COLO668 (cell line): ENCODE results near the gene JMJD7.

Source experiments
- DNase-seq: peaks from one replicate; lab custom pipeline; 2025; ENCODE audit not compliant: unreplicated experiment; lab: John Stamatoyannopoulos, UW

JMJD7 gene

DNA sequence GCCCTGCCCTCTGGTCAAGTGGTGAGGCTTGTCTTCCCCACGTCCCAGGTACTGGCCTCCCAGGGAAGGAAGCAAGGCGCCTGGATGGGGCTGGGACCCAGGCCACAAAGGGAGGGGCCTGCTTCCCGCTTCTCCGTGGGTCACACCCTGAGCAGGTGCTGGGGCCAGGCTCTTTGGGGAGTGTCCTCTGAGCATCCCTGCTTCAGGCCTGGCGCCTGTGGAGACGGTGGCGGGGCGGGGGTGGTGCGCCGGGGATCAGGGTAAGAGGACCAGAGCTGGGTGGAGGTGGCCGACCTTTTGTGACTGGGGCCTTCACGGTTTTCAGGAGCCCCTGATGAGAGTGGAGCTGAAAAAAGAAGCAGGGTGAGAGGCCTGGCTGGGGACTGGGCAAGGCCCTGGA, 14.3 kb downstream of the JMJD7 start:
- DNase-seq = peak; percentile 41

DNA sequence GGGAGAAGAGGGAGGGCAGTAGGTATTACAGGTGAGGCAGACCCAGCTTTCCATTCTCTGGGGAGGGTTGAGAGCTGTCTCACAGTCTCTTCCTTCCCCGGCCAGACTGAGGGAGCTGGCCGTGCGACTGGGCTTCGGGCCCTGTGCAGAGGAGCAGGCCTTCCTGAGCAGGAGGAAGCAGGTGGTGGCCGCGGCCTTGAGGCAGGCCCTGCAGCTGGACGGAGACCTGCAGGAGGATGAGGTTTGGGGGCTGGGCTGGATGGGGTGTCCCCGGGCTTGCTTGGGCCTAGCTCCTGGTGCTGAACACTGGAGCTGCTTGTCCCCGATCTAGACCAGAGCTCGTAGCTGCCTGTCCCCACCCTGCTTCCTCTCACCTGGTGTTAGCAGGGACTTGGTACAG, 15.7 kb downstream of the JMJD7 start:
- no peak for DNase-seq

DNA sequence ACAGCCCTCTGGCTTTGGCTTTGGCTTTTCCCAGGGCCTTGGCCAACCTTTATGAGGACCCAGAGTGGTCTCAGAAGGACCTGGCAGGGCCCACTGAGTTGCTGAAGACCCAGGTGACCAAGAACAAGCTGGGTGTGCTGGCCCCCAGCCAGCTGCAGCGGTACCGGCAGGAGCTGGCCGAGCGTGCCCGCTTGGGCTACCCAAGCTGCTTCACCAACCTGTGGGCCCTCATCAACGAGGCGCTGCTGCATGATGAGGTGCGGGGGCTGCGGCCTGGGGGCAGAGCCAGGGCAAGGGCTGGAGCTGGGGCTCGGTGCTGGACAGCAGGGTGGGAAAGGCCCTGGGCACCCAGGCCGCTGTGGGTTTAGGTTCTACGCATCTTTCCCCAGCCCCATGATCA, 16.9 kb downstream of the JMJD7 start:
- DNase-seq = no peak

DNA sequence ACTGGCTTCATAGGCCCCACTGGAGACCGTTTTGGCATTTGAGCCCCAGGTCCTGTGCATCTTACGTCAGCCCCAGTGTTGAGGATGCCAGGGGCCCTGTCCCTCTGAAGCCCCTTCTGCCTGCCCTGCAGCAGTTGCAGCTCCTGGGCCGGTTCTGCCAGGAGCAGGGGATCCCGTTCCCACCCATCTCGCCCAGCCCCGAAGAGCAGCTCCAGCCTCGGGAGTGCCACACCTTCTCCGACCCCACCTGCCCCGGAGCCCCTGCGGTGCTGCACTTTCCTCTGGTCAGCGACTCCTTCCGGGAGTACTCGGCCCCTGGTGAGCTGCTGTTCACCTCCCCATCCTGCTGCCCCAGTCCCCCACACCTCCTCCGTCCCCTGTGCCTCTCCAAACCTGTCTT, 19.3 kb downstream of the JMJD7 start:
- no peak for DNase-seq

DNA sequence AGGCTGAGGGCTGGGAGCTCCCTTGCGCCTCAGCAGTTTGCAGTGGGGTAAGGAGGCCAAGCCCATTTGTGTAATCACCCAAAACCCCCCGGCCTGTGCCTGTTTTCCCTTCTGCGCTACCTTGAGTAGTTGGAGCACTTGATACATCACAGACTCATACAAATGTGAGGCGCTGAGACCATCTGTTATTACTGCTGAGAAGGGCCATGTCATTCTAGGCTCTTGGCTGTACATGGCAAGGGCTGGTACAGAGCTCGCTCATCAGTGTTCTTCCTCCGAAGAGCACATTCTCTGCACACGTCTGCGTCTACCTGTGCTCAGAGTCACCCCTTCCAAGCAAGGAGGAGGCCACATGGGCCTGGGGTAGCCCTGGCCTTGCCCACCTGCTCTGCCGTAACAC, 20.1 kb downstream of the JMJD7 start:
- DNase-seq = no peak

DNA sequence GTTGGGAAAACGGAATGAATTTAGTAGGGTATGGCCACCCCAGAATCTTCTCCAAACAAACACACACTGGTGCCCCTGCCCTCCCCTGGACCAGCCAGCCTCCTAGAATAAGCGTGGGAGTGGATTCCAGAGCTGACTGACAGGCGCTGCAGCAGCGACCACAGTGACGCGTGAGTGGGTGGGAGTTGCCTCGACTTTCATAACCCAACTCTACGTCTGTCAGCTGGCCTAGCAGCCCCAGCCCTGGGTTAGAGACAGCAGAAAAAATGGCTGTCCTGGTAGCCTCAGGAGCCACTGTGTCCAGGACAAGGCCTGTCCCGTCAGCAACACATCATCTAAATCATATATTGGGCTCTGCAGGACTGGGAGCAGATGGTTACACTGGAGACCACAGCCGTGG, 20.7 kb downstream of the JMJD7 start:
- no peak for DNase-seq

DNA sequence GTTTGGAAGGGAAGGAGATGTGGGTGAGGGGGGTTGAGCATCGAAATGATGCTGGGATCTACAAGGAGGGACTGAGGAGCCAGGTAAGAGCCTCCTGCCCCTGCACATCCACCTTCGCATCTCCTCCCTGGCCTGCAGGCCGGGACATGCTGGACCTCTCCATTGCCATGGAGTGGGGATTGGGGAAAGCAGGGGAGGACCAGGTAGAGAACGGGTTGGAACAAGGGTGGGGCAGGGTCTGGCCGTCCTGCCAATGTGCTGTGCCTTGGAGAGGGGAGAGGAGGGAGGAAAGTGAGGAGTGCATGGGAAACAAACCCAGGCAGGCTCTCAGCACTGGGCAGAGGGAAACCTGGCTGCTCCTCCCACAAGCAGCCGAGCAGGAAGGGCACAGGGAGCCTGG, 21.3 kb downstream of the JMJD7 start:
- DNase-seq = no peak

DNA sequence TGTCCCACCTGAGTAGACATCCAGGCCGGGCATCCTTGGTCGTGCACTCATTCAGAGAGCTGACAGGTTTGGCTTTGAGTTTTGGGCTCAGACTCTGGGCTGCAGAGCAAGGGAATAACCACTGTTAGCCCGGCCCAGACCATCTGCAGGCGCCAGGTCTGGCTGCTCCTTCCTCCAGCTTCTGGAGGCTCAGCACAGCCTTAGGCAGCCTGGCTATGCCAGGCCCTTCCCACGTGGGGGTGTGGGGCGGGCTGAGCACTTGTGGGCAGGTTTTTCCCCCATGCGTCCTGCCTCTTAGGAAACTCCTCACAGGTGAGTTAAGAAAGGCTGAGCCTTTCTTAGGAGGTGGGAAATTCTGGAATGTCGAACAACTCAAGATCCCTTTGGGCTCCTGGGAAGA, 22.0 kb downstream of the JMJD7 start:
- no peak for DNase-seq

DNA sequence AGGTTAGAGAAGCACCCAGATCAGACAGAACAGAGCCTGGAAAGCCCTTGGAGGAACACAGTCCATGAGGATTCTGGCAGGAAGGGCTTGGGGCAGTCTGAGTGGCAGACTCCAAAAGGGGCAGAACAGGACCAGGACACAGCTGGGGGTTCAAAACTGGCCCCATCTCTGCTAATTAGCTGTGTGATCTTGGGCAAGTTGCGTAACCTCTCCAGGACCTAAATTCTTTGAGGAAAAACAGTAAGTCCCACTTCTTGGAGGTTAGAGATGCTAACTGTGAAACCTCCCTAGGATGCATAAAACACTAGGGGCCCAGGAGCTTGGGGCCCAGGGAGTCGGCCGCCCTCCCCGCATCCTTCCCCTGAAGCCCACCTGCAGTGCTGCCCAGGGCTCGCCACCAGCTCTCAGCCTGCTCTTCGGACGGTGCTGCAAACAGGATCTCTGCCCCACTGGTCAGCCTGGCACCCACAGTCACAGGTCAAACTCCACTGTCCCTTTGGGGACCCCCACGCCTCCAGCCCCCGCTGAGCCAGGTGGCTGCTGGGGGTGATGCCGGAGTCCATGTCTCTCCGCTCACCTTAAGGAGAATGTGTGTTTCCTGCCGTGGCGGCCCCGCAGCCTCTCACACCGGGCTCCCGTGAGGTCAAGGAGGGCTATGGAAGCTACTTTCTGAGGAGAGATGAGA, 22.7 kb downstream of the JMJD7 start:
- no peak for DNase-seq

DNA sequence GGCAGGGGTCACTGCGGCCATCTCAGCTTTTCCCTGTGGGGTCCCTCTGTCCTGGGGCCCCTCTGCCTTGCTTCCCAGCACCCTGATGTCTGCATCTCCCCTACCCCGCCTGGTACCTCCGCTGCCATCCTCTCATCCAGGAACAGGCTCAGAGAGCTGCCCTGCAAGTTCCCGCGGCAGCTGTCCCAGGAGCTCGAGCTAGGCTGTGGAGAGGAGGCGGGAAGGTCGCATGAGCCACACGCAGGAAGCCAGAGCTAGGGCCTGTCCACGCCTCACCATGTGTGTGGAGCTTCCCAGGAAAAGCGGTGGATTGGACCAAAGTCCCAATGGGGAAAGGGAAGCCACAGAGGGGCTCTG, 23.3 kb downstream of the JMJD7 start:
- no peak for DNase-seq

DNA sequence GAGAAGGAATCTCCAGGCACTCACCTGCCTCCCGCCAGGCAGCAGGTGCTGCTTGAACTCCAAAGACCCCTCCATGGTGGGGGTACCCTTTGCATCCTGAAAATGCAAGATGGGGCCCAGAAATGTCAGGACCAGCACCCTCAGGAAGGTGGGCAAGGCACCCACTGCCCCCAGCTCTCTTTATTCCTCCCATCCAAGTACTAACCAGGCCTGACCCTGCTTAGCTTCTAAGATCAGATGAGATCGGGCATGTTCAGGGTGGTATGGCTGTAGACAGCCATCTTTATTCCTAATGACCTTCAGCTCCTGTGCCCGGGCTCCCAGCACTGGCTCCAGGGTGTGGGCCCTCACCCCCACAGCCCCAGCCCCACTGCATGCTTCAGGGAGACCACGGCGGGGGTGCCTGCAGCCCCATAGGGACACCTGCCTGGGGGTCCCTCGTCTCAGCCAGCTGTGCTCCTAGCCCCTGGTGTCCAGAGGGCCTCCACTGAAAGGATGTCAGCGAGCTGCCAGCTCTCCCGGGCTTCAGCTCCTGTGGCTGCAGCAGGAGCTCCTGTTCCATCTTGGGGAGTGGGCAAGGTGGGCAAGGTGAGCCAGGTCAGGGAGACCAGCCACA, 24.0 kb downstream of the JMJD7 start:
- no peak for DNase-seq

DNA sequence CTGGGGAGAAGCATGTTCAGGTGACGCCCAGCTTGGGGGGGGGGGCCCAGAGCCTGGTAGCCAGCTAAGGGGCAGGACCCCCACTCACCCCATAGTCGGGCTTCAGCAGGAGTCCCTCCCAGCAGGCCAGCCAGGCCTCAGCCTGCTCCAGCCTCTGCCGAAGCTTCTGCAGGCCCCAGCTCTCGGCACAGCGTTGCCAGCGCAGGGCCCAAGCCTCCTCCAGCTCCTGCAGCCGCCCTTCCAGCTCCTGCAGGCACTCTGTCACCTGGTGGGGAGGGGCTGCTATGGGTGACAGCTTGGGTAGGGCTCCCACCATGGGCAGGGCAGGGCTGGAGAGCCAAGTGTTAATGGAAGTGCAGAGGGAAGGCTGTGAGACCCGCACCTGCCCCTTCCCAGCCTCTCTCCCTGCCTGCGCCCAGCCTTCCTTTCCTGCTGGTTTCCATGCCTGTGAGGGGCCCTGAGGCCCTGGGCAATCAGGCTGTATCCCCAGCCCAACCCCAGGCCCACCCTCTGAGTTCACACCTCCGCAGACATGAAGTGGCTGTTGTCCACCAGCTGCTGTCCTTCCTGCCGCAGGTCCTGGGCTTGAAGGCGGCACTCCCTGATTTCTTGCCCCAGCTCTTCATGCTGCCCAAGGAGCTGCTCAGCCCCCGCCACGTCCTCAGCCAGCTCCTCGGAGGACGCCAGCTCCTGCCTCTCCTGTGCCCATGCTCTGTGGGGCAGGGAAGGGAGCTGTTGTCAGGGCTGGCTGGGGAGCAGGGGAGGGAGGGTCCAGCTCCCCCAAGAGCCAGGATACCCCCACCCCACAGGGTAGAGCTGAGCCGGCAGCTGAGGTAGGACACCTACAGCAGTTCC, 25.1 kb downstream of the JMJD7 start:
- DNase-seq = no peak

DNA sequence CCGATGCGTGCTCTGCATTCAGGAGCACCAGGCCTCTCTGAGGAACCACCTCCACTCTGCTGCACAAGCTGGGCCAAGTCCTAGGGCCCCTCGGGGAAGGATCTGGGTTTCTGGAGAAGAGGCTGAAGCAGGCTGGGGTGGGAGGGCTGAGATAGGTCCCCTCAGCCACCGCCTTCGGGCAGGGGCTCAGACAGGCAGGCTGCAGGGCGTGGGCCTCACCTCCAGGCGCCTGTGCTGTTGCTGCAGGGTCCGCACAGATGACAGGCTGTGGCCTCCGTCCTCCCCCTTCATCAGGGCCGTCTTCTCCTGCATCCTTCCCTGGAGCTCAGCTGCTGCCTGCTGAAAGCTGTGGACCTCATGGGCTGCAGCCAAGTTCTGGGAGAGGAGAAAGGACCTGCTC, 25.9 kb downstream of the JMJD7 start:
- no peak for DNase-seq

DNA sequence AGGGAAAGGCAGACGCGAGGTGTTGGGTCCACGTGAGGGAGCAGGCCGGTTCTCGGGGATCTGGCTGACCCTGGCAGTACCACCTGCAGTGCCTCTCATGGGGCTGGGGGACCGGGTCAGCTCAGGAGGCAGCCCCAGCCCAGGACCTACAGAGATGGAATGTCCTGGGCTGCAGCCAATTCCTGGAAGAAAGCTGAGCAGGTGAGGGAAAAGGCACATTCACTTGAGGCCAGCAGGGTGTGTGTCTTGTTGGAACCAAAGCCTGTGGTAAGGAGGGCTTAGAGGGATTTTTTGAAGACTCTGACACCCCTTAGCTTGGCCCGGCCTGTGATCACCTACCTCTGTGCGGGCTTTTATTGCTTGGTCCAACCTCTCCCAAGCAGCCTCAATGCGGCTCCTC, 26.6 kb downstream of the JMJD7 start:
- no peak for DNase-seq

DNA sequence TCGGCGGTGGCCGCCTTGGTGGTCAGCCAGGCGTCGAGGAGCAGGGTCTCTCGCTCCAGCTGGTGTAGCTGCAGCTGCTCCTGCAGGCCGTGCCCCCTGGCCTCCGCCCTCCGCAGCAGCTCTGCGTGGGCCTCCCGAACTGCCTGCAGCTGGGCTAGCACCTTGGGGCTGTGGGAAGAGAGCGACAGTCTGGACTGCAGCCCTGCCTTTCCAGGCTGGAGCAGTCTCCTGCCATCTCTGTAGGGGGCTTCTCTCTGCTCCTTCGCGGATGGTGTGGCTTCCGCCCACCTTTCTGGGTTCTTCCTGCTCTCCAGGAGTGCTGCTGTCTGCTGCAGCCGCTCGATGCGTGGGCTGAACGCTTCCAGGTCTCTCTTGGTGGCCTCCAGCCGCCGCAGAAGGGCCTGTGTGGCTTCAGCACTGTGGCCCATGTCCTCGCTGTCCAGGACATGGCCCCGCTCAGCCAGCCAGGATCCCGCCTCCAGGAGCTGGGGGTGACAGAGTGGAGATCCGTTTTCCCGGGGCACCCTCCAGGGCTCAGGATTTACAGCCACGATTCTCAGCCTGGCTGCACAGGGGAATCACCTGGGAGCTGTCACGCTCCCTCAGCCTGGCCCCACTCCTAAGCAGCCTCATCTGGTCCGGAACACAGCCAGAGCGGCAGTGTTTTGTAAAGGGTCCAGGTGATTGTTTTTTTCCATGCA, 27.5 kb downstream of the JMJD7 start:
- no peak for DNase-seq

DNA sequence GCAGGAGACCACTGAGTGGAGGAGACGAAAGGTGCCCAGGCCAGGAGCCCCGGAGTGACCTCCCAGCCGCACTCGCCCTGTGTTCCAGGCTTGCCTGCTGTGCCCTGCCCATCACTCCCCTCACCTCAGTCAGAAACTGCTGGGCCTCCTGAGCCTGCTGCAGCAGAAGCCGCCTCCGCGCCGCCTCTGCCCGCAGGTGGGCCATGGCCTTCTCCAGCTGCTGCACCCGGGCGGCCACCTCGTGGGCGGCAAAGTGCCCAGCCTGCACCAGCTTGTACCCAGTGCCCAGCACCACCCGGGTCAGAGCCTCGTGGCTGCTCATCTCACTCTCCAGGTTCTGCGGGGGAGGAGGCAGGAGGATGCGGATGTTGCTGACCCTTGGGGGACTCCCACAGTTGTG, 28.4 kb downstream of the JMJD7 start:
- DNase-seq = no peak

DNA sequence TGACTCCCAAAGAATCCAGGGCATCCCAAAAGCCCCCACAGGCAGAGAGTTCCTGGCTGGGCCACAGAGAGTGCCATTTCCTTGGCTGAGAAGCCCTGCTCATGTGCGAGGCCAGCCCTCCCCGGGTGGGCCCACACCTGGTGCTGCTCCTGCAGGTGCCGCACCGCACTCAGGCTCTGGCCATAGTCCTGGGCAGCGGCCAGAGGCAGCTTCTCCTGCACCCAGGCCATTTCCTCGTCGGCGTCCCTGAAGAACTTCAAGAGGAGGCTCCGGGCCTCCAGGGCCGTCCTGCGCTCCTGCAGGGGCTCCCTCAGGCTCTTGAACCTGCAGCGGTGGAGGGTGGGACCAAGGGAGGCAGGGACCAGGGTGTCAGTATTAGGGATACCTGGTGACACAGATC, 28.8 kb downstream of the JMJD7 start:
- DNase-seq = no peak

DNA sequence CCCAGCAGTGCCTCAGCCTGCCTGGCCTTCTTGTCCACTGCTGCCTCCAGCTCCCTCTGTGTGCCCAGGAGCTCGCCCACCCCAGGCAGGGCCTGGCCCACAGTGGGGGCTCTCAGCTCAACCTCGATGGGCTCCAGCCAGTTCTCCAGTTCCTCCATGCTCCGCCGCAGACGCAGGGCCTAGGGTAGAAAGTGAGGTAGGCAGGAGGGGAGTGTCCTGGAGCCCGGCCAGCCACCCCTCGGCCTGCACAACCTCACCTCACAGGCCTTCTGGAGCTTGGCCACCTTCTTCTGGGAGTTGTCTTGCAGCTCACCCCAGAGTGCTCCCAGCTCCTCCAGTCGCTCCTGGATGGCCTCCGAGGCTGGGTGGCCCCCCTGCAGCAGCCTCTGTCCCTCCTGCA, 29.4 kb downstream of the JMJD7 start:
- no peak for DNase-seq

DNA sequence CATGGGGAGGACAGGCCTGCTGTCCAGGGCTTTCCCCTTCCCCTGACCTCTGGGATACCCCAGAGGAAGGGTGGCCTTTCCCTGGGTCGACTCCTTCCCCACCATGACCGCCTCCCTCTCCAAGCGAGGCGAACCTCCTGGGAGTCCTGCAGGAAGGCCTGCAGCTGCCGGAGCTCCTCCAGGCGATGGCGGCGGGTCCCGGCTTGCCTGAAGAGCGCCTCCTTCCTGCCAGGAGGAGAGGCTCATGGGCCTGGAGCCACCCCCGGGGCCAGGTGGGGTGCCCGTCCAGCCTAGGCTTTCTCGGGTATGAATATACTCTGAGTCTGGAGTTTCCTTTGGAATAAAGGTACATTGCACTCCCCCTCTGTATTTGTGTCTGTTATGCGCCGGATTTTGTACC, 30.9 kb downstream of the JMJD7 start:
- DNase-seq = no peak

DNA sequence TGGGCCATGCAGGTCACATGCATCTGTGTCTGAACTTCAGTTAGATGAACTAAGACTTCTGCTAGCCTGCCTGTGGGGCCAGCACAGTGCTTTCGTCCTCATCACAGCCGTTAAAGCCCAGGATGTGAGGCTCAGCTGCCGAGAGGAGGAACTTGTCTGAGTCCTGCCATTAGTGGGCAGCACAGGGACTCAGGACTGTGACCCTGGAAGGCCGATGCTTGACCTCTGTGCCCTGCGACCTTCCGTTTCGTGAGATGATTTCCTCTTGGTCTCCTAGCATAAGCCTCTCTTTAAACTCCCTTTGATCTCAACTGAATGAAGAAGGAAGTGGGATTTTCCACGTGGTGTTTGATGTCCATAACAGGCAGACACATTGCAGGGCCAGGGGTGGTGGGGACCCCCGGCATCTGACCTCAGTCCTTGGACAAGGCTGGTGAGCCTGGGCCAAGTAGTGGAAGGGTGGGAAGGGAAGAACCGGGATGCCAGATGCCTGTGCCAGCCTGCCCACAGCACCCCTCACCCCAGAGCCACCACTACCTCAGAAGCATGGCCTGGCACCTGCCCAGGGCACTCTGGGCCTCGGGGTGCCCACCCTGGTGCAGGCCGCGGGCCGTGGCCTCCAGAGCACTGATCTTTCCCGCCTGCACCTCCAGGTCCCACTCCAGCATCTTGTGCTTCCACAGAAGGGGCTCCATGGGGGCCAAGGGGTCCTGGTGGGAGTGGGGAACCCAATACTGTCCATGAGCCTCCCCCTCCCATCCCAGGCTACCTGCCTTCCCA, 32.3 kb downstream of the JMJD7 start:
- DNase-seq = no peak

DNA sequence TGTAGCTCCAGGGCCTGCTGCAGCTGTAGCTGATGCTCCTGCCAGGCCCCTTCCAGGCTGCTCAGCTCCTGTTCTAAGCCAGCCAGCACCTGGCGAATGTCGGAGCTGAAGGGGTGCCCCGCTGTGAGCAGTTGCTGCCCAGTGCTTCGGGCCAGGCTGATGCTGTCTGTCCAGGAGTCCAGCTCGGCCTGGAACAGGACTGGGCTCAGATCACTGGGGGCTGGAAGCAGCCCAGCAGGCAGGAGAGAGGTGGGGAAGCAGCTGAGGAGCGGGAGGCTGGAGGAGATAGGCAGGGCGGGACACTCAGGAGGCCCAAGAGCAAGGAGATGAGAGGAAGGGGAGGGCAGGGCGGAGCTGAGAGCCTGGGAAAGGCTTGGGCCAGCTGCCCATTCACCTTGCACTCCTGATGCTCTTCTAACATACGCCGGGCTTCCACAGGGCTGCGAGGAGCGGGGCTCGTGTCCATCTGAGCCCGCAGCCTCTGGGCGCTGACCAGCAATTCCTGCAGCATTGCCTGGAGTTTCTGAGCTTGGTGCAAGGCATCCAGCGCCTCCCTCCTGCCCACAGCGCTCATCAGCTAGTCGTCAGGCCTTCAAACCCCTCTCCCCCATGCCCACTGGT, 34.0 kb downstream of the JMJD7 start:
- no peak for DNase-seq
